Superior temporal gyrus (tissue), 1 donor: ENCODE measurements around the gene ZNF180.
"Not testable (repeated sequence)": the region's sequence is repeated elsewhere in the genome, so short reads cannot be mapped to it uniquely, and the experiment has no call there.

Source experiments
- DNase-seq: peaks from one replicate; pipeline ENCODE4 v3.0.0-alpha.2; 2016; ENCODE audit errors: extremely low spot score

ZNF180 gene

DNA sequence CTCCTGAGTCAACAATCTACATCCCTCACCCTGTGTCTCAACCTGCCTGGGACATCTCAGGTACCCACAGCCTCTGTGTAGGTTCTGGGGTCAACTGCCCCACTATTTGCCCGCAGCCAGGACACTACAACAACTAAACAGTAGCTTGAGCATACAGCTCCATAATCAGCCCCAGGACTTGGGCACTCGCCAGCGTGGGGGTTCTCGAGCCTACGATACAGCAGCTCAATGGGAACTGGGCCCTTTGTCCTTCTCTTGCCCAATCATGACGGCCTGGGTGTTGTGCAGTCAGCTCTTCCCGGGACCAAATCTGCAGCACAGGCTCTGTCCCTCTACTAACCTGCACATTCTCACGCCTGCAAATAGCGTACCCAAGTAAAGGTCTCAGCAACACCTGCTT lies 1.3 kb downstream of the ZNF180 start:
- DNase-seq = no peak

DNA sequence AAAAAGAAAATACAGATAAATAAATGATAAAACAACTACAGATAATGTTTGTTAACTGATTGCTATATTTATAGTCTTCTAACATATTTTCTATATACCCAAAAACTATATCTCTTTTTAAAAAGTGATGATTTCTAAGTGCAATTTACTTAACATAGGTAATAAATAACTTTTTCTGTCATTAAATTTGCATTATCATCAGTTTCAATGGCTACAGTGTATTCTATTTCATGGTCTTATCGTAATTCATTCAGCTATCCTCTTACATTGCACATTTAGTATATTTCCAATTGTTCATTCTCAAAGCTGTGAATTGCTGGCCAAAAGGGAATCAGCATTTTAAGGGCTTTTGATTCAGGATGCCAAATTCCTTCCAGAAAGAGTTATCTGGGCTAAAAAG lies 3.6 kb downstream of the ZNF180 start:
- DNase-seq = no peak

DNA sequence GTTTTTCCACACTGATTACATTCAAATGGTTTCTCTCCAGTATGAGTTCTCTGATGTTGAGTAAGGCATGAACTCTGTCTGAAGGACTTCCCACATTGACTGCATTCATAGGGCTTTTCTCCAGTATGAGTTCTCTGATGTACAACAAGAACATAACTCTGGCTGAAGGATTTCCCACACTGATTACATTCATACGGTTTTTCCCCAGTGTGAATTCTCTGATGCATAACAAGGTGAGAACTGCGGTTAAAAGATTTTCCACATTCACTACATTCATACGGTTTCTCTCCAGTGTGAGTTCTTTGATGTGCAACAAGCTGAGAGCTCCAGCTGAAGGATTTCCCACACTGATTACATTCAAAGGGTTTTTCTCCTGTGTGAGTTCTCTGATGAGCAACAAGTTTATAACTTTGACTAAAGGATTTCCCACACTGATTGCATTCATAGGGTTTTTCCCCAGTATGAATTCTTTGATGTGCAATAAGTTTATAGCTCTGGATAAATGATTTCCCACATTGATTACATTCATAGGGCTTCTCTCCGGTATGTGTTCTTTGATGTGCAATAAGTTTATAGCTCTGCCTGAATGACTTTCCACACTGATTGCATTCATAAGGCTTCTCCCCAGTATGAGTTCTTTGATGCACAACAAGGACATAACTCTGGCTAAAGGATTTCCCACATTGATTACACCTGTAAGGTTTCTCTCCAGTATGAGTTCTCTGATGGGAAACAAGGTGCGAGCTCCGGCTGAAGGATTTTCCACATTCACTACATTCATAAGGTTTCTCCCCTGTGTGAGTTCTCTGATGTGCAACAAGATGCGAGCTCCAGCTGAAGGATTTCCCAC lies 23.5 kb downstream of the ZNF180 start:
- DNase-seq = no peak

DNA sequence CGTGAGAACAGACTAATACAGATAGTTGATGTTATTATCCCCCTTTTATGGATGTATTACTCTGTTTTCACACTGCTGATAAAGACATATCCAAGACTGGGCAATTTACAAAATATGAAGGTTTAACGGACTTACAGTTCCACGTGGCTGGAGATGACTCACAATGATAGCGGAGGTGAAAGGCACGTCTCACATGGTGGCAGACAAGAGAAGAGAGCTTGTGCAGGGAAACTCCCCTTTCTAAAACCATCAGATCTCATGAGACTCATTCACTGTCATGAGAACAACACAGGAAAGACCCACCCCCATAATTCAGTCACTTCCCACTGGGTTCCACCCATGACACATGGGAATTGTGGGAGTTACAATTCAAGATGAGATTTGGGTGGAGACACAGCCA lies 31.6 kb downstream of the ZNF180 start:
- not testable (repeated sequence) for DNase-seq

DNA sequence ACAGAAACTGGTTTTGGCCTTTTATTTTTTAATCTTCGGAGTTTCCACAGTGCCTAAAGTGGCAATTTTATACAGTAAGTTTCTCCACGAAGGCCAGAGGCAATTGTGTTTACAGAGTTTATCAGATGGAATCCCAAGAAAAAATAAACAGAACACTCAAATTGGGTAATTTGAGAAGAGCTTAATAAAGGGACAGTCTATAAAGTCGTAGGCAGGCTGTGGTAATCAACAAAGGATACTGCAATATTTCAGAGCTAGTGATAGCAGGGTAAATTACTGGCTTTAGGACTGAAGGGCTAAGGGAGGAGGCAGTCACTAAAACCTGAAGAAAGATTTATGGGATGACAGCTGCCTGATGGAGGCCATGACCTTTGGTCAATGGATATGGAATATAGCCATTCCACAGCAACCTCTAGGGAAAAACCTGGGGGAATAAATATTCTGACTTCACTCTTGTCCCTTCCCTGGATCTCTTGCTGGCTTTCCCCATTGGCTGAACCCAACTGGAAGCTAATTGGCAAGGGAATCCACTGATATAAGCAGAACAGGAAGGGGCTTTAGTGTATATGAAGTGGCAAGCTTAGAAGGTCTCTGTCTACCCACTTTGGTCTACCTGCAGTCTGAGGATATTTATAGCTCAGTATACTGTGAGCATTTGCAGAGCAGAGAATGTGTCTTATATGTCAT lies 37.6 kb downstream of the ZNF180 start:
- not testable (repeated sequence) for DNase-seq

DNA sequence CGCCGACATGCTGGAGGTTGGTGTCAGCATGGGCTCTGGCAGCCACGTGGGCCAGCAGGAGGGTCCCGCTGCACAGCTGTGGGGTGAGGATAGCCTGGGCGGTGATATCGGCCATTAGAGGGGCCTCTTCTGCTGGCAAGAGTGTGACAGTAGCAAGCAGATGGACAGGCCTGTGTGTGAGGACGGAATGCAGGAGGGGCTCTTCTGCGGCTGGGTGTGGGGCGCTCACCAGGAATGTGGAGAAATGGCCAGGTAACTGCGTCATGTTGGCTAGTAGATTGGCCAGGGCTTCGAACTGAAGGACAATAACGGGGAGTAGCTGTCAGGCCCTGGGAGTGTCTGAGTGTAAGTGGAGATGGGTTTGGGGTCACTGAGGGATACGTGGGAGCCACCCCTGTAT lies 44.3 kb downstream of the ZNF180 start:
- DNase-seq = not testable (repeated sequence)

DNA sequence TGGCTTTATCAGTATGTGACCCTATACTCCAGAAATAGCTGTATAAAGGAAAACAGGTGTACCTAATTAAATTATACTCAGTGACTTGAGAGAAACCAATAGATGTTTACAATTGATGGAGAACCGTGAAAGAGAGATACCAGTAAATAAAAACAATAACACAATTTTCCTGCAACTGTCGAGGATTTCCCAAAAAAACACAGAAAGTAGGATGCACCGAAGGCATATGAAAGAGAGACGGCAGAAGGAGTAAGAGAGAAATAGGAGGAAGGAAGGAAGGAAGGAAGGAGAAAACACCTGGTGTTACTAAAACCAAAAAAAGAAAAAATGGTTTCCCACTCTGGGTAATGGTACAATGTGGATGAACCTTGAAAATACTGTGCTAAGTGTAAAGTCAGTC lies 45.2 kb downstream of the ZNF180 start:
- DNase-seq = no peak

DNA sequence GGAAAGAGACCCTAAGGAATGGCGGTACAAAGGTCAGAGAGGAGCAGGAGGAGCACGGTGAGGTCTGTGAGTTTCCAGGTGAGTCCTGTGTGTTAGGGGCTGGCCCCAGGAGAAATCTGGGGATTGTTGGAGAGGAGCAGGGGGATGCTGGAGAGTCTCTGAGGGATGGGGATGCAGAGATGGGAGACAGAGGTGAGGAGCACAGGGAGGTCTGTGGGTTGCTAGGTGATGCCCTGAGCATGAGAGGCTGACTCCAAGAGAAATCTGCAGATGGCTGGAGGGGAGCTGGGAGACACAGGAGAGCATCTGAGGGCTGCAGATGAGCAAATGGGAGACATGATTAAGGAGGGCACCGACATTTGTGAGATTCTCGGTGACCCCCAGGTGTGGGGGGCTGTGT lies 48.0 kb downstream of the ZNF180 start:
- no peak for DNase-seq

DNA sequence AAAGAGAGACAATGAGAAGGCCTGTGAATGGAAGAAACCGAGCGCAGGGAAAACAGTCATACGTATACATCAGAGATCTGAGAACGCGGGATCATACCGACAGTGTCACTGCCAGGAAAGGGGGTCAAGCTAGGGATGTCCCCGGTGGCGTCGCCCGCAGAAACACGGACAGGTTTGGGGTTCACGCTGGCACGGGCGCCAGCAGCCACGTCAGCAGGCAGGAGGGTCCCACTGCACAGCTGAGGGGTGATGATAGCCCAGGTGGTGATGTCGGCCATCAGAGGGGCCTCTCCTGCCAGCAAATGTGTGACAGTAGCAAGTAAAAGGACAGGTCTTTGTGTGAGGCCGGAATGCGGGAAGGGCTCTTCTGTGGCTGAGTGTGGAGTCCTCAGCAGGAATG lies 48.6 kb downstream of the ZNF180 start:
- no peak for DNase-seq

DNA sequence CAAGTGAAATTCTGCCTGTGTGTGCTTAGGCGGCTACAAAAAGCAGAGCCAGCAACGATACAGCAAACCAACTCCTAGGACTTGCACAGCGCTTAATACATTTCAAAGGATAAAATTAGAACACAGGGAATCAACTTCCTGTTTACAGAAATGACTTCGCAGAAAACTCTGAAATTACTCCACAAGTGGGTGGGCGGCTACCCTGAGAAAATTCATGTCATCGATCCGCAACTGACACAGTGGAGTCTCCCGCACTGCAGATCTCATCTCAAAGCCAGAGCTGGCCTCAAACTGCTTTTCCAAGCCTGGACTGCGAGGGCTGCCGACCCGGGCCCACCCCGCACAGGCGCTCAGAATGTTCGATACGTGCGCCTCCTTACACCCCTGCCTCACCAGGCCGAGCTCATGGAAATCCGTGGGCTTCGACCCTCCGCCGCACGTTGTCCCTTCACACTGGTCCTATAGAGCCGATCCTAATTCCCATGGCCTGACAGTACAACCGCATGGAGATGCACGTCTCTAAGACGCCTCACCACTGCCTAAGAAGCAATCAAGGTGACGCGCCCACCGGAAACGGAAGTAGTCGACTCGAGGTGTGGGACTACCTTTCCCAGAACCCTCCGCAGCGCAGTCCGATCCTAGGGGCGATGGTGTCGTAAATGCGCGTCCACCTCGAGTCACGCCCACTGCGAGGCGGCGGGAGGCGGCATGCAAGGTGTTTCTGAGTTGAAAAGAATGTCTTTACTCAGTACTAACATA lies 52.2 kb downstream of the ZNF180 start, which contains the start of gene ZNF229:
Gene ZNF229, minus strand, starts transcription at position 557 of the 759 bp plus-strand sequence. CDS start 5,625 bp downstream, outside the sequence.
- DNase-seq = peak; percentile 72

DNA sequence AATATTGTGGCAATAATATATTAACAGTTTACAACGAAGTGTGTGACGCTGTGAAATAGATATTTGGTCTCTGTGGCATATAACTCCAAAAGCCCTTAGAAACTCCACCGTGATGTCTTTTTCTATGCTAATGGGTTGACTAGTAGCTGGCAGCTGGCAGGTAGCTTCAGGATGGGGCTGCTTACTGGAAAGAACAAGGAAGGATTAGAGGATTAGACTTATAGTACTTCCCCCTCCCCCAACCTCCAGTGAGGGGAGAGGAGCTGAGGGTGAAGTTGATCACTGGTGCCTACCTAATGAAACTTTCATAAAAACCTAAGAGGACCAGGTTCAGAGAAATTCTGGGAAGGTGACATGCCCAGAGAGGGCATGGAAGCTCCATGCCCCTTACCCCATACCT lies 61.9 kb downstream of the ZNF180 start:
- no peak for DNase-seq

DNA sequence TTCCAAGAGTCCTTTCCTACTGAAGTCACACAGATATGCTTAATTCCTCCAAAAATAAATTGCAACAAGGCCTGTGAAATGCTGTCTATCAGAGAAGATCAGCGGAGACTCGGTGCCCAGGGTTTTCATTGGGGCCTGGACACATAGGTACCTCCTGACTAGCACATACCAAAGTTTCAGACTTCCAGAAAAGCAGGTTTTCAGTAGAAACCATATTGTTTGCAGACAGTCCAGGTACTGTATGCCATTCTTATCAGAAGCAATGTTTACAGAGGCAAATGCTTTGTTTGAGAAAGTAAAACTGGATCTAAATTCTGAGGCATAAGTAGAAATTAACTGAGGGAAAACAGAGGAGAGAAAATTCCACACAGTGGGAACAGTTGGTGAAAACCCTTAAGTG lies 64.9 kb downstream of the ZNF180 start:
- DNase-seq = no peak

DNA sequence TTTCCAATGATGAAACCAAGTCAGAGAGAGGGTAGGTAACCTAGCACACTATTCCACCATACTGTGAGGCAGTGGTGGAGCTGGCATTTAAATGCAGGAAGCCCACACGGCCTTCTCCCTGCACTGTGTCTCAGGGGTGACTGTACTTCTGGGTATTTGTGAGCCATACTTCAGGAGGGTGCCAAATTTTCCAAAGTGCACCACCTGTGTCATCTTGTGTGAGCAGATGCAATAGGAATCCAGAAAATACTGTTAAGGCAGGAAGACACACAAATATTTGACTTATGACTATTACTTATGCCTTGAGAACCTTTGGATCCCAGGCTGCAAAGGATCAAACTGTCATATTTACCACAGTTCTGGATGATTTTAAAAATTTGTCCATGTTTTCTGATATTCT lies 69.4 kb downstream of the ZNF180 start:
- no peak for DNase-seq
